Measurements from ENCODE around the gene DNAJB12.

Gene DNAJB12

DNA sequence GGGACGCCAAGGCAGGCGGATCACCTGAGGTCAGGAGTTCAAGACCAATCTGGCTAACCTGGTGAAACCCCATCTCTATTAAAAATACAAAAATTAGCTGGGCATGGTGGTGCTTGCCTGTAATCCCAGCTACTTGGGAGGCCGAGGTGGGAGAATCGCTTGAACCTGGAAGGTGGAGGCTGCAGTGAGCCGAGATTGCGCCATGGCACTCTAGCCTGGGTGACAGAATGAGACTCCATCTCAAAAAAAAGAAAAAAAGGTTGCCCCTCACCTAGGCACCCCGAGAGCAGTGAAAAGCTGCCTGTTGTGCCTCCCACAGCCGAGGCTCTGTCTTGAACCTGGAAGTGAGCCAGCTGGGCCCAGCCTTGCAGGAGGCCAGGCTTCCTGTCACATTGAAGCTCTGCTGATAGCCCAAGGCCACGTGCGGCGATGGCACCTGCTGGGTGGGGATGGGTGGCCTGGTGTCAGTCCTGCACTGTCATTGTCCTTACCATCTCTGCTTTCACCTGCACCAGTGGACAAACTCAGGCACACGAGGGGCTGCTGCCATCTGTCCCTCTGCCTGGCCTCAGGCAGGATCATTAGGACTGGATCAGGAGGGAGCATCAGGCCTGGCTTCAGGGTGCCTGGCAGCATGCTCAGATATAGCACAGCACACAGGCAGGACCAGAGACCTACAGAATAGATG, 37.8 kb downstream of the DNAJB12 start:
- H3K4me3 ChIP-seq (ENCODE audit: low read depth, low read length): no peak overlapping the region
- TF ChIP-seq, protein P1, sequence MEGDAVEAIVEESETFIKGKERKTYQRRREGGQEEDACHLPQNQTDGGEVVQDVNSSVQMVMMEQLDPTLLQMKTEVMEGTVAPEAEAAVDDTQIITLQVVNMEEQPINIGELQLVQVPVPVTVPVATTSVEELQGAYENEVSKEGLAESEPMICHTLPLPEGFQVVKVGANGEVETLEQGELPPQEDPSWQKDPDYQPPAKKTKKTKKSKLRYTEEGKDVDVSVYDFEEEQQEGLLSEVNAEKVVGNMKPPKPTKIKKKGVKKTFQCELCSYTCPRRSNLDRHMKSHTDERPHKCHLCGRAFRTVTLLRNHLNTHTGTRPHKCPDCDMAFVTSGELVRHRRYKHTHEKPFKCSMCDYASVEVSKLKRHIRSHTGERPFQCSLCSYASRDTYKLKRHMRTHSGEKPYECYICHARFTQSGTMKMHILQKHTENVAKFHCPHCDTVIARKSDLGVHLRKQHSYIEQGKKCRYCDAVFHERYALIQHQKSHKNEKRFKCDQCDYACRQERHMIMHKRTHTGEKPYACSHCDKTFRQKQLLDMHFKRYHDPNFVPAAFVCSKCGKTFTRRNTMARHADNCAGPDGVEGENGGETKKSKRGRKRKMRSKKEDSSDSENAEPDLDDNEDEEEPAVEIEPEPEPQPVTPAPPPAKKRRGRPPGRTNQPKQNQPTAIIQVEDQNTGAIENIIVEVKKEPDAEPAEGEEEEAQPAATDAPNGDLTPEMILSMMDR (IDR thresholded peaks at IDR 0.05; ENCODE audit: low read depth, low read length): no peak

DNA sequence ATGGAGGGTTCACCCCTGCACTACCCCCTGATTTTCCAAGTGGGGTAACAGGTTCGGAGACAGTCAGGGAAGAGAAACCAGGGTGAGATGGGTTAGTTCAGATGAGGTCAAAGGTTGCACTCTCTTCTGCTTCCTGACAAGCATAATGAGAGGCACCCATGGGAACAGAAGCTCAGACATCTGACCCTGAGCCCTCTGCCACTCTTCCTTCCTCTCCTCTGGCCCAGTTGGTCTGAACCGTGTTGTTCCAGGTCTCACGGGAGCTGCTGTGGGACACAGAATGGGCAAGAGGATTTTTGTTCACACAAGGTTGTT, 38.4 kb downstream of the DNAJB12 start:
- TF ChIP-seq, protein P1 (IDR thresholded peaks at IDR 0.05; ENCODE audit: low read depth, low read length): no peak
- no peak overlapping the region for H3K4me3 ChIP-seq (ENCODE audit: low read depth, low read length)

DNA sequence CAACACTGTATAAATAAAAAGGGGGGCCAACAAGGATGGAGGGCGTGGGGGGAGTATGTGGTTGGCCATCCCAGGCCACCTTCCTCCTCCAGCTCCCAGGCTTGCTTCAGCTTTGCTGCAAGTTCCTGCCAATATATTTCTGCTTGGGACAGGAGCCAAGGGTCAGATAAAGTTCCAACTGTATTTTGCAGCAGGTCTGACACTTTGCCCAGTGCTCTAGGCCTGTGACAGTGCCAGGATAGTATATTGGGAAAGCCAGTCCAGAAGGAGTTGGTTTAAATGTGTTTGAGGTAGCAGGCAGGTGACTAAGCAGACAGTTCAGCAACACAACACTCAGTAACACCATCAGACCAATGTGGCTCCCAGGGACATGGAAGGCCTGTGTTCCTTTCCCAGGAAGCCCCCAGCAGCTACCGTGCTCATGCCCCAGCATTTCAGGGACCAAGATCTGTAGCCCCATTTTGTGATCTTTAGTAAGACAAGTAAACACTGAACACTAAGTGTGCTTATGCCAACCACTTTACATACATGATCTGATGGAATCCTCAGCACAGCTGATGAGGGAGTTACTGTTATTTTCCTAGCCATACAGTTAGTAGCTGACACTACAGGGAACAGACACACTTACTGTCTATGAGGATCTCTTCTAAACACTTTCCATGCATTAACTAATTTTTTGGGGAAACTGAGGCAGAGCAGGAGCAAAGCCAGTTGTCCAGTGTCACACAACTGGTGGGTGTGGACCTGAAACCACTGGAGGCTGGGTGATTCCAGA, 38.9 kb downstream of the DNAJB12 start:
- TF ChIP-seq, protein P1 (IDR thresholded peaks at IDR 0.05; ENCODE audit: low read depth, low read length): no peak
- H3K4me3 ChIP-seq (ENCODE audit: low read depth, low read length): no peak overlapping the region

DNA sequence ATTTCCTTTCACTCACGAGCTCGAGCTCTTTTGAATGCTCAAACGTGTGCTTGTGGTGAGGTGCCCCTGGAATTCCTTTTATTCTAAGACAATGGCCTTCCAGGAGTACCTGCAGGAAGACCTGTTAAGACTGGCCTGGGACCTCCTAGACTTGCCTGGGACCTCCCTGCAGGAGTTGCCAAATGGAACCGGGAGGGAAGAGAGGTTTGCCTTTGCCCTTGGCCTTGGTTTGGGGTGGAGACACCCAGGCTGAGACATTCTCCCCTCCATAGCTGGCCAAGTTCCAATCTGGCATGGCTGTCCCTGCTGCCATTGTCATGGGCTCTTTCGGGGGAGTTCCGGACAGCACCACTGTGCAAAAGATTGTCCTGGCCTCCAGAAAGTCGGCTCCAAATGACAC, 39.7 kb downstream of the DNAJB12 start:
- no peak overlapping the region for H3K4me3 ChIP-seq (ENCODE audit: low read depth, low read length)
- TF ChIP-seq, protein P1 (IDR thresholded peaks at IDR 0.05; ENCODE audit: low read depth, low read length): no peak

DNA sequence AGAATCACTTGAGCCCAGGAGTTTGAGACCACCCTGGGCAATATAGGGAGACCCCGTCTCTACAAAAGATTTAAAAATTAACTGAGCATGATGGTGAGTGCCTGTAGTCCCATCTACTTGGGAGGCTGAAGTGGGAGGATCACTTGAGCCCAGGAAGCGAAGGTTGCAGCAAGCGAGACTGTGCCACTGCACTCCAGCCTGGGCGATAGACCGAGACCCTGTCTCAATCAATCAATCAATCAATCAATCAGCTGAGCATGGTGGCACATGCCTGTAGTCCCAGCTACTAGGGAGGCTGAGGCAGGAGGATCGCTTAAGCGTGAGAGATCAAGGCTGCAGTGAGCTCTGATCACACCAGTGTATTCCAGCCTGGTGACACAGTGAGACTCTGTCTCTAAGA, 40.5 kb downstream of the DNAJB12 start:
- TF ChIP-seq, protein P1 (IDR thresholded peaks at IDR 0.05; ENCODE audit: low read depth, low read length): no peak
- no peak overlapping the region for H3K4me3 ChIP-seq (ENCODE audit: low read depth, low read length)

DNA sequence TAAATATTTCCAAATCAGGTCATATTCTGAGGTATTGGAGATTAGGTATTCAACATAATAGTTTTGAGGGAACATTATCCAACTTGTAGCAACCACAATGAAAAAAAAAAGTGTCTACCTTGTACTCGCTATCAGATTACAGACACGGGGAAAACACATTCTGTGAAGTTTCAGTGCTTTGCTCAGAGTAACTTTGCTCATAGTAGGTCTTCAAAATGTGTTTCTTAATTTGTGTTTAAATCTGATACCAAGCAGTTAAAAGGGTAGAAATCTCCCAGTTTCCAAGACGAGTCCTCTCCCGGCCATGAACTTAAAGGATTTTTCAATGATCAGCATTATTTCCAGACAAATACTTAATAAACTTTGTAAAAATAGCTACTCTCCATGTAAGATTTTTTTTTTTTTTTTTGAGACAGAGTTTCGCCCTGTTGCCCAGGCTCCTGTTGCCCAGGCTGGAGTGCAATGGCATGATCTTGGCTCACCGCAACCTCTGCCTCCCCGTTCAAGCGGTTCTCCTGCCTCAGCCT, 41.8 kb downstream of the DNAJB12 start:
- TF ChIP-seq, protein P1 (IDR thresholded peaks at IDR 0.05; ENCODE audit: low read depth, low read length): no peak
- H3K4me3 ChIP-seq (ENCODE audit: low read depth, low read length): no peak overlapping the region

DNA sequence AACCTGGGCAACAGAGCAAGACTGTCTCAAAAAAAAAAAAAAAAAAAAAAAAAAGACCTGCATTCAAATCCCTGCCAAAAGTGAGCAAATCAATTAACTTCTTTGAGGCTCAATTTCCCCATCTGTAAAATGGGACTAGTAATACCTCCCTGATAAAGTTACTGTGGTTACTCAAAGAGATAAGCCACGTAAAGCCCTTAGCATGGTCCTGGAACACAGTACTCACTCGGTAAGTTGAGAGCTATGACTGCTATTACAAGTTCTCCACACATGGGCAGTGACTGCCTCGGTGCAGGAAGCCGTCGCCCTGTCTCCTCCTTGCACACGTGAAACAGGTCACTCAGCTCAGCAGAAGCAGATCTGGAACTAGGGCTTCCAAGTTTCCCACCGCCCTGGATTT, 43.1 kb downstream of the DNAJB12 start:
- TF ChIP-seq, protein P1 (IDR thresholded peaks at IDR 0.05; ENCODE audit: low read depth, low read length): no peak
- H3K4me3 ChIP-seq (ENCODE audit: low read depth, low read length): no peak overlapping the region
